H1 (cell line): ENCODE data around the gene ANAPC1. TPM values are rescaled to one million over a fixed set of nuclear protein-coding genes. Genes with fewer than 3 reads are reported as not detected.

Experiments used
- FOSL1 ChIP-seq: IDR thresholded peaks from 2 replicates; pipeline ENCODE4 v1.6.1; 2011; ENCODE audit warnings: mild to moderate bottlenecking, low read depth, low read length, moderate library complexity; ENCODE audit not compliant: insufficient read depth
- polyA plus RNA-seq, 7 experiments: library from polyadenylated mRNA; depleted of rRNA in 3 of 7; stranded (reverse) in 5 of 7; unstranded in 2 of 7; fragments of >200 nt in 5 of 7; fragments of 200-250 nt in 2 of 7; gene quantifications; 1 replicate in 5 of 7; 2 replicates in 1 of 7; 4 replicates in 1 of 7; pipeline versions ENCODE4 v1.2.1 to v1.2.3, GENCODE V29; 2011 to 2013; ENCODE audit warnings: missing spikeins in 2 of 7, mixed read lengths in 2 of 7
- total RNA-seq: library from RNA; stranded (reverse); fragmentation: NEBNext Ultra II Directional; extraction: Animal tissue kit (Norgen Biotek cat#: 25700); gene quantifications from 2 replicates; pipeline ENCODE4 v1.2.1, GENCODE V29; 2021

The ANAPC1 gene
- total and polyA plus RNA-seq, 2 of the 8 experiments (the other 6 are each of a cell fraction or from before 2014, with no cell fraction given) = 46.6 to 107 TPM

DNA sequence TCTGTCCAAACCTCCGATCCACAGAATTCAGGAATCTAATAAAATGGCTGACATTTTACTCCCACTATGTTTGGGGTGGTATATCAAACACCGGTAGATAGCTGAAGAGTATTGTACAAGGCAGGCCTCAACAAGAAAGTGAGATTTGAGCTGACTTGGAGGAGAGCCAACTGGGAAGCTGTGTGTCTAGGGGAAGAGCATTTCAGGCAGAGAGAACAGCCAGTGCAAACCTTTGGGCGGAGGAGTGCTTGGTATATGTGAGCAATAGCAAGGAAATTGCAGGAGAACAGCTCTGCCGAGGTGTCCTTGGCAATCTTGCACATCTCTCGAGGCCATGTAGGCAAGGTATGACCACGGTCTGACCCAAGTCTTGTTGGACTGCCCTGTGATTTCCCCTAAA, 12.6 kb upstream of the ANAPC1 start (continued):
- TF ChIP-seq FOSL1 = no peak
- TF ChIP-seq, all 59 proteins: peak for 0
